AG04449 (cell line): ENCODE data around the gene ZNF556.

Source experiments
- CTCF ChIA-PET: fragments of 350-600 bp; formaldehyde crosslinking; extraction: SDS; loops from one replicate; lab custom pipeline; 2021; ENCODE audit warnings: antibody characterized with exemption; lab: Yijun Ruan, JAX
- POLR2A ChIA-PET: fragments of 400-600, 350-600 bp; formaldehyde crosslinking; extraction: SDS; loops from one replicate; lab custom pipeline; 2020; ENCODE audit warnings: antibody characterized with exemption, inconsistent platforms; lab: Yijun Ruan, JAX
- DNase-seq: peaks from one replicate; pipeline ENCODE4 v3.0.0-alpha.2; 2010; ENCODE audit warnings: low read depth, low spot score
- H3K4me3 ChIP-seq: 2 replicates; pipeline ENCODE4 v1.5.1; 2011; ENCODE audit warnings: low read depth, mild to moderate bottlenecking, control low read depth, low read length
- TF ChIP-seq, protein P1 (sequence below): IDR thresholded peaks from one replicate; pipeline ENCODE4 v1.5.1; 2011; ENCODE audit warnings: mild to moderate bottlenecking, moderate library complexity, low read length, control low read depth, inconsistent platforms; ENCODE audit not compliant: insufficient read depth; ENCODE audit errors: missing control alignments

Gene ZNF556

DNA sequence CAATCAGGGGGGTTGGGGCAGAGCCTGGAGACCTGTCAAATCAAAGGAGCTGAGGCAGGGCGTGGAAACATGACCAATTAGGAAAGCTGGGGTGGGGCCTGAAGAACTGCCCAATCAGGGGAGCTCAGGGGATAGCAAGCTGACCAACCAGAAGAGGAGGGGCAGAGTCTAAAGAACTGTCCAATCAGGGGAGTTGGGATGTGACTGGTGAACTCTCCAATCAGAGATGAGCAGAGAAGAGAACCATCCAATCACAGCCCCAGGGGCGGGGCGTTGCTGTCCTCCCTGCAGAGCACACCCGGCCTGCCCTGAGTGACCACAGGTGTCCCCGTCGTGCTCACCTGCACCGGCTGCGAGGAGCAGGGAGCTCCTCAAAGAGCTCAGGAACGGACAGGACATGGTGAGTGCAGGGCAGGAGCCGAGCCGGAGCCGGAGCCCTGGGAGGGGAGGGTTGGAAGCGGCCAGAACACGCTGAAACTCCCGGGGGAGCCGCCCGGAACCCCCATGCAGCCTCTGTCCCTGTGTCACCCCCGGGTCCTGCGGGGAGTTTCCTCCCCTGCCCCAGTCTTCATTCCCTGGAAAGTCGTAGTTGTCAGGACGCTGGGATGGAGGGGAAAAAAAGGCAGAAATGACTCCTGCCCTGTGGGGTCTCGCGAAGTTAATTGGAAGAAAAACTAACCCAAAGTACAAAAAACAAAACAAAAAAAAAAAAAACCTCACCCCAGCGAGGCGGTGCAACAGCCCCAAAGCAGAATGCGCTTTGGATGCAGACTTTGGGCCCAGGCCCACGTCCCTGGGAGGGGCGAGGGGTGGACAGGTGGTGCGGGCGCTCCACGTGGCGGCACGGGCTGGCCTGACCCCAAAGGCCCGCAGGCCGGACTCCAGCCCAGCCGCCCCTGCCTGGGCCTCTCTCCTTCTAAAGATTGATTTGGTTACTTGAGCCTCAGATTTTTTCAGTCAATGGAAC lies at the start of gene ZNF556:
Gene ZNF556, plus strand, starts transcription at position 311 of the 967 bp plus-strand sequence. Its CDS starts 87 bp downstream, at position 398.
- CTCF ChIA-PET: interaction anchor here (1.0 to 1.3 kb wide), 2 partner anchors 9 to 20 kb away, joined by 3 to 8 read pairs; no protein-coding TSS in a partner anchor
- no peak within 1 kb of the TSS for H3K4me3 ChIP-seq
- DNase-seq: no peak

DNA sequence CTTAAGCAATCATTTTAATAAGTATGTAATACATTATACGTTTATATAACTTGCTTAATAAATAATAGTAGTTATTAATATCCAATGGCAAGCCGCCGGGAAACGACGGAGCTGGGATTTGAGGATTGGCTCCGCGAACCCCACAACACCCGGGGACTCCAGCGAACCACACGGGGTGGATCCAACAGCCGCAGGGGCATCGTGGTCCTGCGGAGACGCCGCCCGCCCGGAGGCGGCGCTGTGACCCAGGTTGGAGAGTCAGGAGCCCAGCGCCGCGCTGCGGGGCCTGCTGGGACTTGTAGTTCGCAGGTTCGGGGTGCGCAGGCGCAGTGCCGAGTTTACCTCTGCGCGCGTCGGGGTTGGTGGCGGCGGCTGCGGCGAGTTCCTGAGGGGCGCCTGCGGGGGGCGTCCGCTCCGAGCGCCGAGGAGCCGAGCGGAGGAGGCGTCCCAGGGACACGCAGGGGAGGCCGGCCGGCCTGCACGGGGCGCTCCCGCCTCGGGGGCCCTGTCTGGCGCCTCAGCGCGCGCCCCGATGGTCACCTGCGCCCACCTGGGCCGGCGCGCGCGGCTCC lies 47.5 kb upstream of the ZNF556 start, which contains the start of gene ZNF554:
Gene ZNF554, plus strand, starts transcription at position 329 of the 572 bp plus-strand sequence. Its CDS starts 204 bp downstream, at position 533.
- TF ChIP-seq, protein P1, sequence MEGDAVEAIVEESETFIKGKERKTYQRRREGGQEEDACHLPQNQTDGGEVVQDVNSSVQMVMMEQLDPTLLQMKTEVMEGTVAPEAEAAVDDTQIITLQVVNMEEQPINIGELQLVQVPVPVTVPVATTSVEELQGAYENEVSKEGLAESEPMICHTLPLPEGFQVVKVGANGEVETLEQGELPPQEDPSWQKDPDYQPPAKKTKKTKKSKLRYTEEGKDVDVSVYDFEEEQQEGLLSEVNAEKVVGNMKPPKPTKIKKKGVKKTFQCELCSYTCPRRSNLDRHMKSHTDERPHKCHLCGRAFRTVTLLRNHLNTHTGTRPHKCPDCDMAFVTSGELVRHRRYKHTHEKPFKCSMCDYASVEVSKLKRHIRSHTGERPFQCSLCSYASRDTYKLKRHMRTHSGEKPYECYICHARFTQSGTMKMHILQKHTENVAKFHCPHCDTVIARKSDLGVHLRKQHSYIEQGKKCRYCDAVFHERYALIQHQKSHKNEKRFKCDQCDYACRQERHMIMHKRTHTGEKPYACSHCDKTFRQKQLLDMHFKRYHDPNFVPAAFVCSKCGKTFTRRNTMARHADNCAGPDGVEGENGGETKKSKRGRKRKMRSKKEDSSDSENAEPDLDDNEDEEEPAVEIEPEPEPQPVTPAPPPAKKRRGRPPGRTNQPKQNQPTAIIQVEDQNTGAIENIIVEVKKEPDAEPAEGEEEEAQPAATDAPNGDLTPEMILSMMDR: peak; percentile 98
- H3K4me3 ChIP-seq: peak within 1 kb of the TSS; percentile 75
- ChIA-PET POLR2A (no interaction called here), CTCF (interaction anchor here (0.6 to 2.2 kb wide), 24 partner anchors 9 to 215 kb away, joined by 3 to 14 read pairs (median 4); partner anchors contain the start of genes SGTA, ZNF555 and ZNF57)
- DNase-seq: peak; percentile 57

More for the DNA sequence above, at the start of gene ZNF556:
- POLR2A ChIA-PET: no interaction called here
- TF ChIP-seq, protein P1: no peak

DNA sequence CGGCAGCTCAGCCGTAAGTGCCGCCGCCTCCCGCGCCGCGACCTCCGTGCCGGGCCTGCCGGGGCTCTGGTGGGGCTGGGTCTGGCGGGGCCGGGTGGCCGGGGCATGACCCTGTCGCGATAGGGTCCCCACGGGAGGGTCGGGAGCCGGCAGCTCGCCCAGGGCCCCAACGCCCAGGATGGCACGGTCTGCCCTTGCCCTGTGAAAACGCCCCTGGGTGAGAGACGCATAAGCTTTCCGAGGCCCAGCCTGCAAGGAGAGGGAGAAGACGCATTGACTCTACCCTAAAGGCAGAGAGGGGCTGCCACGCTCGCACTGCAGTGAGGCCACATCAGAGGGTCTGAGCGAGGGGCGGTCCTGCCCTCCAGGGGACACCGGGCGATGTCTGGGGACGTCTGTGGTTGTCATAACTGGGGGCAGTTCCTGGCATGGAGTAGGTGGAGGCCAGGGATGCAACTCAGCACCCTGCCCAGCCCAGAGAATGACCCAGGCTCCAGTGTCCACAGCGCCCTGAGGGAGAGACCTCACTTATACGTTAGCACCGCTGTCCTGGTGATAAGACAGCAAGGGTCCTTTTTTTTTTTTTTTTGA lies 46.9 kb upstream of the ZNF556 start:
- ChIA-PET POLR2A (no interaction called here), CTCF (interaction anchor here (0.7 to 2.2 kb wide), 10 partner anchors 10 to 172 kb away, joined by 3 to 14 read pairs (median 4); partner anchors contain the start of gene ZNF555)
- no peak for DNase-seq
- TF ChIP-seq, protein P1: no peak
- peak overlapping the region; percentile 75 for H3K4me3 ChIP-seq

DNA sequence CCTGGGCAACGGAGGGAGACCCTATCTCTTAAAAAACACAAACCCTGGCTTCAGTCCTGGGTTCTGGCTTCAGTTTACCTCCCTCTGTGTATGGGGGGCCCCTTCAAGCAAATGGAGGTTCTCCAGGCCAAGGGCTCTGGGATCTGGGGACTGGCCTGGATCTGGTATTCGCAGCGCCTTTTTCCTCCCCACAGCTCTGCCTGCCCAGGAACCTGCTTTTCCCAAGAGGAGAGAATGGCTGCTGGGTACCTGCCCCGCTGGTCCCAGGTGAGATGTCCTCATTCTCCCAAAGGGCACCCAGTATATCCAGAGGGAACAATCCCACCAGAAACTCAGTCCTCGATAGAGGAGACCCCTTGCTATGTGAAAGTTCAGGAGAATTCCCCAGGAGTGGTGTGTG lies 44.3 kb upstream of the ZNF556 start:
- no peak overlapping the region for H3K4me3 ChIP-seq
- CTCF ChIA-PET: interaction anchor here (1.9 kb wide), 1 partner anchor 12 kb away, joined by 6 read pairs; no protein-coding TSS in a partner anchor
- POLR2A ChIA-PET: no interaction called here
- TF ChIP-seq, protein P1: no peak
- DNase-seq: no peak

DNA sequence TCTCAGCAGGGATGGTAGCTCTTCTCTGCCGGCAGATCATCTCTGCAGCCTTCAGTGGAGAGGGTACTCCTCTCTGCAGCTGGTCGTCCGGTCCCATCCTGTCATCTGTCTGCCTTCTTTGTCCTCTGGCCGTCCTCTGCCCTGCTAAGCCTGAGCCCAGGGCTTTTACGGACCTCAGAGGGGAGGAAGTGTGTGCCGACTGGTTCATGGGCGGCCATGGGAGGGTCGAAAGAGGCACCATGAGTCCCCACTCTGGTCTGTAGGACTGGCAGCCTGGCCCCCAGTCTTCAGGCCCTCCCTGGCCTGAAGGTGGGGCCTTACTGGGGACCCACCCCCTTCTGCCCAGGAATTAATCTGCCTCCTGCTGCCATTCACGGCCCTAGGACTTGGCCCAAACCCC lies 43.5 kb upstream of the ZNF556 start:
- DNase-seq: no peak
- CTCF ChIA-PET: interaction anchor here (1.9 kb wide), 1 partner anchor 11 kb away, joined by 6 read pairs; no protein-coding TSS in a partner anchor
- H3K4me3 ChIP-seq: no peak overlapping the region
- TF ChIP-seq, protein P1: no peak
- POLR2A ChIA-PET: no interaction called here
